HCT116 (cell line): ENCODE data around the gene CLVS2. TPM values are rescaled to one million over a fixed set of nuclear protein-coding genes. Genes with fewer than 3 reads are reported as not detected.

ENCODE experiments used
- ATAC-seq: fragments of 200-7000 bp; cut with Tn5 transposase; 2 replicates; pipeline ENCODE4 v1.9.1; 2020; ENCODE audit warnings: mild to moderate bottlenecking, moderate library complexity
- BruUV-seq: library from RNA; stranded (reverse); fragments of 400-500 nt; replicated peaks from 2 replicates; lab custom pipeline; 2021; lab: Mats Ljungman, UMichigan
- CTCF ChIA-PET: fragments of 300-600 bp; sonication (Branson Sonifier 250); formaldehyde crosslinking; loops from one replicate; lab custom pipeline; 2021; ENCODE audit warnings: antibody characterized with exemption; lab: Charles Lee
- POLR2A ChIA-PET: fragments of 300-600, 350-600 bp; sonication (Branson Sonifier 250); formaldehyde crosslinking; loops from one replicate; lab custom pipeline; 2021; ENCODE audit warnings: antibody characterized with exemption; lab: Charles Lee
- RAD21 ChIA-PET, 2 experiments: fragments of 300-600 bp; sonication (Branson Sonifier 250); formaldehyde crosslinking; loops; one replicate each; lab custom pipeline; 2023; ENCODE audit warnings: low total read pairs in 2 of 2; ENCODE audit not compliant: uncharacterized antibody in 2 of 2, unreplicated experiment in 2 of 2, low non-redundant PET in 1 of 2; lab: Charles Lee
- DNase-seq: peaks from one replicate; pipeline ENCODE4 v3.0.0-alpha.2; 2010; ENCODE audit warnings: low read depth, low spot score
- H2AFZ ChIP-seq: fragments of 200-600 bp; shearing (Covaris generic), sonication (generic); 2 replicates; pipeline ENCODE4 v1.6.1; 2017; ENCODE audit warnings: low read depth, mixed run types, mixed read lengths, antibody characterized with exemption, low read length; ENCODE audit not compliant: poor library complexity, severe bottlenecking
- H3K27ac ChIP-seq: 2 replicates; pipeline ENCODE4 v1.5.1; 2012; ENCODE audit warnings: low read depth, low read length
- H3K27me3 ChIP-seq: fragments of 200-600 bp; sonication (generic); 2 replicates; pipeline ENCODE4 v1.6.1; 2016; ENCODE audit warnings: mixed run types, low read length, mixed read lengths; ENCODE audit not compliant: insufficient read depth
- H3K36me3 ChIP-seq, 2 experiments: fragments of 200-500 bp in 1 of 2; fragments of 200-600 bp in 1 of 2; sonication (Bioruptor generic) in 1 of 2; sonication (generic) in 1 of 2; 2 replicates each; pipeline versions ENCODE4 v1.5.1 to v1.6.1; 2014 to 2016; ENCODE audit warnings: low read length in 2 of 2, inconsistent platforms in 1 of 2, mixed read lengths in 1 of 2, mixed run types in 1 of 2; ENCODE audit not compliant: insufficient read depth in 2 of 2, control insufficient read depth in 1 of 2
- H3K4me1 ChIP-seq, 2 experiments: fragments of 200-600 bp in 1 of 2; sonication (generic) in 1 of 2; 2 replicates each; pipeline versions ENCODE4 v1.5.1 to v1.6.1; 2012 to 2017; ENCODE audit warnings: low read length in 2 of 2, inconsistent platforms in 1 of 2, mild to moderate bottlenecking in 1 of 2, mixed read lengths in 1 of 2, mixed run types in 1 of 2, moderate library complexity in 1 of 2; ENCODE audit not compliant: insufficient read depth in 2 of 2, control insufficient read depth in 1 of 2
- H3K4me2 ChIP-seq: fragments of 200-600 bp; sonication (generic); 2 replicates; pipeline ENCODE4 v1.6.1; 2017; ENCODE audit warnings: mixed run types, low read length, mixed read lengths
- H3K4me3 ChIP-seq, 2 experiments: fragments of 200-600 bp in 1 of 2; sonication (generic) in 1 of 2; replicated peaks in 1 of 2; 2 replicates each; pipeline ENCODE4 v1.5.1; 2011 to 2016; ENCODE audit warnings: low read length in 2 of 2, control low read depth in 1 of 2, low read depth in 1 of 2, mild to moderate bottlenecking in 1 of 2, mixed read lengths in 1 of 2, mixed run types in 1 of 2
- H3K79me2 ChIP-seq: fragments of 200-600 bp; sonication (generic); 2 replicates; pipeline ENCODE4 v1.6.1; 2017; ENCODE audit warnings: mild to moderate bottlenecking, mixed run types, low read length, moderate library complexity, mixed read lengths; ENCODE audit not compliant: insufficient read depth
- H3K9ac ChIP-seq: fragments of 200-600 bp; sonication (generic); 2 replicates; pipeline ENCODE4 v1.6.1; 2016; ENCODE audit warnings: low read length, mixed read lengths
- H3K9me2 ChIP-seq: fragments of 200-600 bp; sonication (generic), shearing (Covaris generic); 2 replicates; pipeline ENCODE4 v1.6.1; 2017; ENCODE audit warnings: mixed run types, mild to moderate bottlenecking, moderate library complexity; ENCODE audit not compliant: insufficient read depth
- H3K9me3 ChIP-seq, 2 experiments: fragments of 200-500 bp in 1 of 2; fragments of 200-600 bp in 1 of 2; sonication (Bioruptor generic) in 1 of 2; sonication (generic) in 1 of 2; 2 replicates each; pipeline ENCODE4 v1.6.1; 2014 to 2017; ENCODE audit warnings: low read length in 2 of 2, mixed read lengths in 2 of 2, inconsistent platforms in 1 of 2, low read depth in 1 of 2, mild to moderate bottlenecking in 1 of 2, mixed run types in 1 of 2, moderate library complexity in 1 of 2; ENCODE audit not compliant: control insufficient read depth in 1 of 2, insufficient read depth in 1 of 2
- H4K20me1 ChIP-seq: fragments of 200-600 bp; sonication (generic), shearing (Covaris generic); 2 replicates; pipeline ENCODE4 v1.6.1; 2017; ENCODE audit warnings: mixed run types, mild to moderate bottlenecking, moderate library complexity; ENCODE audit not compliant: insufficient read depth
- CBX3 ChIP-seq: IDR thresholded peaks from 2 replicates; pipeline ENCODE4 v1.6.1; 2012; ENCODE audit warnings: low read depth
- EGR1 ChIP-seq: IDR thresholded peaks from 2 replicates; pipeline ENCODE4 v1.6.1; 2012; ENCODE audit warnings: low read depth
- EZH2 ChIP-seq: fragments of 200-600 bp; sonication (generic); IDR thresholded peaks from 2 replicates; pipeline ENCODE4 v1.6.1; 2017; ENCODE audit warnings: antibody characterized with exemption, mixed run types
- POLR2AphosphoS5 ChIP-seq: IDR thresholded peaks from 2 replicates; pipeline ENCODE4 v1.6.1; 2011; ENCODE audit warnings: mild to moderate bottlenecking, low read depth, low read length, moderate library complexity
- RAD21 ChIP-seq: IDR thresholded peaks from 2 replicates; pipeline ENCODE4 v1.6.1; 2012; ENCODE audit warnings: low read depth, mild to moderate bottlenecking
- SP1 ChIP-seq: IDR thresholded peaks from 2 replicates; pipeline ENCODE4 v1.6.1; 2012; ENCODE audit warnings: low read depth
- ZNF274 ChIP-seq: fragments of 200-500 bp; sonication (Bioruptor generic); IDR thresholded peaks from 2 replicates; pipeline ENCODE4 v1.6.1; 2014; ENCODE audit warnings: mild to moderate bottlenecking, low read depth, low read length, inconsistent platforms
- intact Hi-C: fragments of 100-400 bp; cut with micrococcal nuclease; formaldehyde crosslinking; loops from 2 replicates; pipeline ENCODE4 v1.10.0; 2022
- total RNA-seq: library from RNA; stranded (reverse); gene quantifications from one replicate; pipeline ENCODE4 v1.2.1, GENCODE V29; 2021; ENCODE audit not compliant: unreplicated experiment
- TF ChIP-seq, protein P1 (sequence below): IDR thresholded peaks from 2 replicates; pipeline ENCODE4 v1.6.1; 2011; ENCODE audit warnings: mild to moderate bottlenecking, low read length, moderate library complexity; ENCODE audit not compliant: insufficient replicate concordance; ENCODE audit errors: extremely low read depth
- TF ChIP-seq, protein P2 (sequence below): IDR thresholded peaks from 2 replicates; pipeline ENCODE4 v1.6.1; 2012; ENCODE audit warnings: low read depth
- TF ChIP-seq, protein P3 (sequence below): IDR thresholded peaks from 2 replicates; pipeline ENCODE4 v1.6.1; 2012
- TF ChIP-seq, protein P4 (sequence below): IDR thresholded peaks from 2 replicates; pipeline ENCODE4 v1.6.1; 2012

The CLVS2 gene
- total RNA-seq, 1 experiment from 2014 or later, result not detected

DNA sequence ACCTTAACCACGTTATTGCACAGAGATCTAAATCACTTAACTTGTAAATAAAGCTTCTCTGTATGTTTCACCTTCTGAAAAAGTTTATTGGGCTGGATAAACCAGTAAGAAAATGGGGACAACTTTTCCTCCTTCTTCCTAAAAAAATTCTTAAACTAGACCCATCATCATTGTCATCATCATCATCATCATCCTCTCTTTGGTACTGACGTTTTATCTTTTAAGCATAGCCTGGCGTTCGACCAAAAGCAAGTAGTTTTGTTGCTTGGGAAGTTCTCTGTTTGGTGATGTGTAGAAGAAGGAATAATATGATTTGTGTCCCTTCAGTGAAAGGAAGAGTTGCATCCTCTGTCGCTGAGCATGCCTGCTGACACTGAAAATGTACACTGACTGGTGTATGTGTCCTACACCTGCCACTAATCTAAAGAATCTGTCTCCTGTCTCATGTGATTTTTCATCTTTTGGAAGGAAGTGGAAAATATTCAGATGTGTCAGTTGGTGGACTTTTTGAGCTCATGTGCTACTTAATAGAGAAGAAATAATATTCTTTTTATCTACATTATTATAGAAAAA lies 2.5 kb downstream of the CLVS2 start (continued):
- TF ChIP-seq, protein P1, sequence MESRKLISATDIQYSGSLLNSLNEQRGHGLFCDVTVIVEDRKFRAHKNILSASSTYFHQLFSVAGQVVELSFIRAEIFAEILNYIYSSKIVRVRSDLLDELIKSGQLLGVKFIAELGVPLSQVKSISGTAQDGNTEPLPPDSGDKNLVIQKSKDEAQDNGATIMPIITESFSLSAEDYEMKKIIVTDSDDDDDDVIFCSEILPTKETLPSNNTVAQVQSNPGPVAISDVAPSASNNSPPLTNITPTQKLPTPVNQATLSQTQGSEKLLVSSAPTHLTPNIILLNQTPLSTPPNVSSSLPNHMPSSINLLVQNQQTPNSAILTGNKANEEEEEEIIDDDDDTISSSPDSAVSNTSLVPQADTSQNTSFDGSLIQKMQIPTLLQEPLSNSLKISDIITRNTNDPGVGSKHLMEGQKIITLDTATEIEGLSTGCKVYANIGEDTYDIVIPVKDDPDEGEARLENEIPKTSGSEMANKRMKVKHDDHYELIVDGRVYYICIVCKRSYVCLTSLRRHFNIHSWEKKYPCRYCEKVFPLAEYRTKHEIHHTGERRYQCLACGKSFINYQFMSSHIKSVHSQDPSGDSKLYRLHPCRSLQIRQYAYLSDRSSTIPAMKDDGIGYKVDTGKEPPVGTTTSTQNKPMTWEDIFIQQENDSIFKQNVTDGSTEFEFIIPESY, result no peak
- TF ChIP-seq, all 23 proteins: peak for 0

DNA sequence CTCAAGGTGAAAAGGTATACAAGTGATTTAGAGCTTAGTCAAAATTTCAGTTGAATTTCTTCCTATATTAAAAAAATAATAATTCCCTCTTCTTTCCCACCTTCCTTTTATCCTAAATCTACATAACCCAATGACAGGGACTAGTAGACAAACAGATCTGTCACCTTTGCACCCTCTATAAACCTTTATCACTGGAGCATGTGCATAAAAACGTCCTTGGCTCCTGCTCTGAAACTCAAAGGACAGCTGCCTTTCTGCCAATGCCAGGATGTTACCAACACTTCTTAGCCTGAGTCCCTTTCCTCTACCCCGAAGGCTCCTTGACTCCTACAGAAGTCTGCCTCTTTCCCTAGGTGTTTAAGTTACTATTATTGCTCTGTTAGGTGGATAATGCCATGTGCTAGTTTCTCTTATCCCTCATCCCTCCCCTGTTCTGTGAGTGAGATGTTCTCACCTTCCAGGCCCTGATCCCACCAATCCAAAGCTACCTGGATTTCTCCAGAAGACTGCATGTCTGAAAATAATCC lies 4.3 kb downstream of the CLVS2 start:
- ATAC-seq, result no peak
- no peaks in the 10 kb centered on the region for H3K79me2 ChIP-seq
- H3K27ac ChIP-seq, result no peak overlapping the region
- no peak overlapping the region for H2AFZ ChIP-seq
- TF ChIP-seq CBX3, result no peak
- no peak for TF ChIP-seq SP1
- no peak for TF ChIP-seq EZH2
- TF ChIP-seq, protein P2, sequence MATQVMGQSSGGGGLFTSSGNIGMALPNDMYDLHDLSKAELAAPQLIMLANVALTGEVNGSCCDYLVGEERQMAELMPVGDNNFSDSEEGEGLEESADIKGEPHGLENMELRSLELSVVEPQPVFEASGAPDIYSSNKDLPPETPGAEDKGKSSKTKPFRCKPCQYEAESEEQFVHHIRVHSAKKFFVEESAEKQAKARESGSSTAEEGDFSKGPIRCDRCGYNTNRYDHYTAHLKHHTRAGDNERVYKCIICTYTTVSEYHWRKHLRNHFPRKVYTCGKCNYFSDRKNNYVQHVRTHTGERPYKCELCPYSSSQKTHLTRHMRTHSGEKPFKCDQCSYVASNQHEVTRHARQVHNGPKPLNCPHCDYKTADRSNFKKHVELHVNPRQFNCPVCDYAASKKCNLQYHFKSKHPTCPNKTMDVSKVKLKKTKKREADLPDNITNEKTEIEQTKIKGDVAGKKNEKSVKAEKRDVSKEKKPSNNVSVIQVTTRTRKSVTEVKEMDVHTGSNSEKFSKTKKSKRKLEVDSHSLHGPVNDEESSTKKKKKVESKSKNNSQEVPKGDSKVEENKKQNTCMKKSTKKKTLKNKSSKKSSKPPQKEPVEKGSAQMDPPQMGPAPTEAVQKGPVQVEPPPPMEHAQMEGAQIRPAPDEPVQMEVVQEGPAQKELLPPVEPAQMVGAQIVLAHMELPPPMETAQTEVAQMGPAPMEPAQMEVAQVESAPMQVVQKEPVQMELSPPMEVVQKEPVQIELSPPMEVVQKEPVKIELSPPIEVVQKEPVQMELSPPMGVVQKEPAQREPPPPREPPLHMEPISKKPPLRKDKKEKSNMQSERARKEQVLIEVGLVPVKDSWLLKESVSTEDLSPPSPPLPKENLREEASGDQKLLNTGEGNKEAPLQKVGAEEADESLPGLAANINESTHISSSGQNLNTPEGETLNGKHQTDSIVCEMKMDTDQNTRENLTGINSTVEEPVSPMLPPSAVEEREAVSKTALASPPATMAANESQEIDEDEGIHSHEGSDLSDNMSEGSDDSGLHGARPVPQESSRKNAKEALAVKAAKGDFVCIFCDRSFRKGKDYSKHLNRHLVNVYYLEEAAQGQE, result no peak
- no peak for TF ChIP-seq RAD21
- no peak for TF ChIP-seq POLR2AphosphoS5
- TF ChIP-seq, protein P3, sequence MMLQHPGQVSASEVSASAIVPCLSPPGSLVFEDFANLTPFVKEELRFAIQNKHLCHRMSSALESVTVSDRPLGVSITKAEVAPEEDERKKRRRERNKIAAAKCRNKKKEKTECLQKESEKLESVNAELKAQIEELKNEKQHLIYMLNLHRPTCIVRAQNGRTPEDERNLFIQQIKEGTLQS, result no peak
- TF ChIP-seq, protein P4, sequence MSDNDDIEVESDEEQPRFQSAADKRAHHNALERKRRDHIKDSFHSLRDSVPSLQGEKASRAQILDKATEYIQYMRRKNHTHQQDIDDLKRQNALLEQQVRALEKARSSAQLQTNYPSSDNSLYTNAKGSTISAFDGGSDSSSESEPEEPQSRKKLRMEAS, result no peak
- TF ChIP-seq ZNF274, result no peak
- TF ChIP-seq, protein P1, result no peak
- no peak for TF ChIP-seq EGR1
- no peaks in the 10 kb centered on the region for H4K20me1 ChIP-seq
- no peak for DNase-seq
- H3K4me1 ChIP-seq, result no peaks in the 10 kb centered on the region
- no peak overlapping the region for H3K9ac ChIP-seq
- H3K27me3 ChIP-seq, result peaks cover 38% of the 10 kb centered on the region
- no TSS peak for BruUV-seq
- no peaks in the 10 kb centered on the region for H3K9me2 ChIP-seq
- H3K9me3 ChIP-seq, result no peaks in the 10 kb centered on the region
- ChIA-PET CTCF (no interaction called here), POLR2A (no interaction called here), RAD21 (no interaction called here)
- H3K4me2 ChIP-seq, result no peak overlapping the region
- no peaks in the 10 kb centered on the region for H3K36me3 ChIP-seq
- no peak overlapping the region for H3K4me3 ChIP-seq
- intact Hi-C loops, result no loop called here
